Heart right ventricle (tissue), 16 donors: ENCODE measurements around the gene CCDC186. TPM values are rescaled to one million over a fixed set of nuclear protein-coding genes. Genes with fewer than 3 reads are reported as not detected.

ENCODE experiments used
- ATAC-seq, 8 donors: fragments of 200-7000 bp; cut with Tn5 transposase; one replicate each; pipeline ENCODE4 v1.9.1; 2020; ENCODE audit warnings: mild to moderate bottlenecking in 8 of 8, moderate library complexity in 8 of 8, moderate number of reproducible peaks in 1 of 8
- DNase-seq, 2 donors: peaks; one replicate each; pipeline ENCODE4 v3.0.0-alpha.2; 2020
- H3K27ac ChIP-seq, 10 donors: fragments of 200-600 bp; sonication (generic) in 2 of 10; one replicate each; pipeline versions ENCODE4 v1.5.0 to v1.8.0; 2020 to 2022; ENCODE audit warnings: mild to moderate bottlenecking in 3 of 10
- H3K27me3 ChIP-seq, 7 donors: fragments of 200-600 bp; one replicate each; pipeline ENCODE4 v1.8.0; 2021 to 2022; ENCODE audit warnings: mild to moderate bottlenecking in 2 of 7
- H3K36me3 ChIP-seq, 9 donors: fragments of 200-600 bp; sonication (generic) in 1 of 9; one replicate each; pipeline versions ENCODE4 v1.5.0 to v1.8.0; 2020 to 2022; ENCODE audit warnings: mild to moderate bottlenecking in 2 of 9
- H3K4me1 ChIP-seq, 9 donors: fragments of 200-600 bp; sonication (generic) in 1 of 9; one replicate each; pipeline versions ENCODE4 v1.5.0 to v1.8.0; 2020 to 2022; ENCODE audit warnings: mild to moderate bottlenecking in 4 of 9
- H3K4me3 ChIP-seq, 10 donors: fragments of 200-600 bp; sonication (generic) in 2 of 10; one replicate each; pipeline versions ENCODE4 v1.5.0 to v1.8.0; 2020 to 2022; ENCODE audit warnings: mild to moderate bottlenecking in 7 of 10, moderate library complexity in 2 of 10
- H3K9me3 ChIP-seq, 11 donors: fragments of 200-600 bp in 10 of 11; sonication (generic) in 2 of 11; one replicate each; pipeline versions ENCODE4 v1.5.0 to v1.8.0; 2013 to 2022; ENCODE audit warnings: mild to moderate bottlenecking in 2 of 11, control low read depth in 1 of 11, moderate library complexity in 1 of 11
- WGBS, 2 donors: extraction: QIAGEN DNeasy Blood & Tissue Kit; methylation state at CpG; one replicate each; pipeline ENCODE4 v1.1.7; 2013; ENCODE audit warnings: inconsistent platforms in 1 of 2; 5-methylcytosine and 5-hydroxymethylcytosine counted together
- intact Hi-C, 10 donors: fragments of 100-400 bp; cut with DNase I; formaldehyde crosslinking; loops; one replicate each; pipeline versions ENCODE4 v1.11.1 to v1.14.2; 2022
- polyA plus RNA-seq, 2 donors: library from polyadenylated mRNA; stranded (reverse); fragments of 200-250 nt; gene quantifications; one replicate each; pipeline ENCODE4 v1.2.3, GENCODE V29; 2013
- total RNA-seq, 10 donors: library from RNA; stranded (reverse); fragmentation: NEBNext Ultra II Directional in 3 of 10; extraction: Animal tissue kit (Norgen Biotek cat#: 25700) in 3 of 10; gene quantifications; one replicate each; pipeline versions ENCODE4 v1.2.1 to v1.2.4, GENCODE V29; 2021 to 2023
- TF ChIP-seq, protein P1 (sequence below), 9 donors: fragments of 200-600 bp; sonication (generic) in 2 of 9; IDR thresholded peaks; one replicate each; pipeline versions ENCODE4 v1.5.0 to v1.8.0; 2021 to 2022; ENCODE audit warnings: antibody characterized with exemption in 9 of 9, mild to moderate bottlenecking in 5 of 9, moderate library complexity in 1 of 9
- donor health status: Arrhythmogenic right ventricular cardiomyopathy.
- donor health status: ischemic (EF 13 %, LVEDD 7.1; RV severe dilation, severe dysfunction).
- donor health status: healthy with polysubstance abuse.
- donor health status: DM: no; HTN: yes; CAD: no.
- donor health status: DM: no; HTN: no; CAD: no.
- donor health status: ischemic (EF 25% LVEDD 6.9; RV normal size, moderate dysfunction).
- donor health status: ischemic (EF 25% LVEDD 5.7; RV mildly dilated, moderate dysfunction).
- donor health status: healthy.
- donor health status: DM: yes; HTN: yes; CAD: no.
- donor health status: Ischemic cardiomyopathy.
- donor health status: ischemic (EF 35%, LVEDD 5.7; RV mildly dilated, moderate dysfunction).
- donor health status: nonischemic (EF 11% LVEDD 7.7; RV severe dilation, severe dysfunction).
- donor health status: DM: yes; HTN: yes; CAD: no.
- donor health status: PGD.
- donor health status: ischemic (EF 29% LVEDD 5.4; RV normal size, mild dysfunction).
- donor health status: nonischemic (EF 23%, LVEDD 6.1; RV moderate dilation, normal function).

CCDC186 gene
- total and polyA plus RNA-seq, 12 donors = 3.4 to 28.9 (median 19.0) TPM

GRCh38 chr10:114176511-114176910 lies 2.5 kb upstream of the CCDC186 start:
- intact Hi-C loops = loop anchor here in 1 of 10 donors (10.0 kb wide), 1 partner anchor 88 kb away; no protein-coding TSS in a partner anchor
- DNase-seq (no peak), ATAC-seq (no peak)
- Histone ChIP-seq H3K9me3 (no peaks in the 10 kb centered on the region), H3K27ac (no peak overlapping the region), H3K27me3 (no peaks in the 10 kb centered on the region), H3K4me3 (no peak overlapping the region), H3K4me1 (peaks cover 0 to 30% (median 25%) of the 10 kb centered on the region in 9 donors), H3K36me3 (no peaks in the 10 kb centered on the region)
- TF ChIP-seq, protein P1, sequence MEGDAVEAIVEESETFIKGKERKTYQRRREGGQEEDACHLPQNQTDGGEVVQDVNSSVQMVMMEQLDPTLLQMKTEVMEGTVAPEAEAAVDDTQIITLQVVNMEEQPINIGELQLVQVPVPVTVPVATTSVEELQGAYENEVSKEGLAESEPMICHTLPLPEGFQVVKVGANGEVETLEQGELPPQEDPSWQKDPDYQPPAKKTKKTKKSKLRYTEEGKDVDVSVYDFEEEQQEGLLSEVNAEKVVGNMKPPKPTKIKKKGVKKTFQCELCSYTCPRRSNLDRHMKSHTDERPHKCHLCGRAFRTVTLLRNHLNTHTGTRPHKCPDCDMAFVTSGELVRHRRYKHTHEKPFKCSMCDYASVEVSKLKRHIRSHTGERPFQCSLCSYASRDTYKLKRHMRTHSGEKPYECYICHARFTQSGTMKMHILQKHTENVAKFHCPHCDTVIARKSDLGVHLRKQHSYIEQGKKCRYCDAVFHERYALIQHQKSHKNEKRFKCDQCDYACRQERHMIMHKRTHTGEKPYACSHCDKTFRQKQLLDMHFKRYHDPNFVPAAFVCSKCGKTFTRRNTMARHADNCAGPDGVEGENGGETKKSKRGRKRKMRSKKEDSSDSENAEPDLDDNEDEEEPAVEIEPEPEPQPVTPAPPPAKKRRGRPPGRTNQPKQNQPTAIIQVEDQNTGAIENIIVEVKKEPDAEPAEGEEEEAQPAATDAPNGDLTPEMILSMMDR (IDR thresholded peaks at IDR 0.05) = no peak
- 91 to 94% methylated on average over 1 of the region's 1 CpG for WGBS, 2 donors

DNA sequence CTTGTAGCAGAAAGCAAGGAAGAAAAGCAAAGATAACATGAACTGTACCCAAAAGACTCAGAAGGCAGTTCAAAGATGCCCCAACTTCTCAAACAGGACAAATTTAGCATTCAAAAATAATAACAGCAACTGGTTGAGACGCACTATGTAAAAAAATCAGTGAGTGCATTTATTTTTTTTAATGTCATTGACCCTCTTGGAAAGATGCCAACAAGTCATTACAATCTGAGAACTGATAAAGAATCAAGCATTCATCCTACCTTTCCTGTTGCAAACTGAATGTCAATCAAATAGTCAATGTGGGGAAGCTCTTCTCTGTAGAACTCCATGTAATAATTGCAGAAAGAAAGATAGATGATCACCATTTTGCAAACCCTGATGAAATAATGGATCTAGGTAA lies 1.7 kb upstream of the CCDC186 start:
- no peak overlapping the region for H3K4me3 ChIP-seq
- no peaks in the 10 kb centered on the region for H3K36me3 ChIP-seq
- TF ChIP-seq, protein P1 (IDR thresholded peaks at IDR 0.05) = no peak
- 88% methylated on average over 1 of the region's 1 CpG for whole genome bisulfite sequencing, 2 donors
- no peak for ATAC-seq
- DNase-seq = no peak
- intact Hi-C loops = loop anchor here in 1 of 10 donors (10.0 kb wide), 1 partner anchor 89 kb away; no protein-coding TSS in a partner anchor
- H3K27ac ChIP-seq = no peak overlapping the region
- H3K27me3 ChIP-seq = no peaks in the 10 kb centered on the region
- H3K9me3 ChIP-seq = no peaks in the 10 kb centered on the region
- H3K4me1 ChIP-seq = peaks cover 0 to 35% (median 22%) of the 10 kb centered on the region in 9 donors

DNA sequence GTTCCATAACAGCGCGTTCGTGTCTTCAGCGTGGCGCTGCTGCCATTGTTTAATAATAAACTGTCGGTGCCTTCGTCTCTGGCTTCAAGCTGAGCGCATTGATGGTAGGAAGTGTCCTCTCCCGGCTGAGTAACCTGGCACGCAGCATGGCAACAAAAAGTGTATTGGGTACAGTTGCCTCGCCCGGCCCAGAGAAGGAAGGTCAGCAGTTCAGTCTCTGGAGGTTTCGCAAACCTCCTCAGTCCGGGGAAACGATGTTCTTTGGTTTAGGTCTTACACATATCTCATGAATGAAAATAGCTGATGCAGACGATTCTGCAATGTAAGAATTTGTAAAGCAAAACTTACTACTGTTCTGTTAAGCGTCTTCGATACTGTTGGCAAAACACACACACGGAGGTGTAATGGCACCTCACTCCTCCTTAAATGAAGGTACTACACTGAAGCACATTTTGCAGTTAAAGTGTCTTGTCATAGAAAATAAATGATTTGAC lies 739 bp upstream of the CCDC186 start:
- Histone ChIP-seq H3K4me3 (peak overlapping the region; percentile 68 to 100 (median 92)), H3K9me3 (peaks cover 0 to 6% (median 0%) of the 10 kb centered on the region in 11 donors), H3K4me1 (peaks cover 0 to 35% (median 22%) of the 10 kb centered on the region in 9 donors), H3K27me3 (no peaks in the 10 kb centered on the region), H3K27ac (peak overlapping the region; percentile 84 to 98 (median 92)), H3K36me3 (no peaks in the 10 kb centered on the region)
- DNase-seq = peak; percentile 32 to 39
- 2 to 3% methylated on average over 19 of the region's 19 CpGs for WGBS, 2 donors
- intact Hi-C loops = loop anchor here in 1 of 10 donors (10.0 kb wide), 1 partner anchor 90 kb away; no protein-coding TSS in a partner anchor
- peak; percentile 12 to 70 (median 43) for ATAC-seq
- TF ChIP-seq, protein P1 (IDR thresholded peaks at IDR 0.05) = no peak

- H3K4me3 ChIP-seq = peak overlapping the region; percentile 68 to 100 (median 92)
- peaks cover 0 to 18% (median 7%) of the 10 kb centered on the region in 11 donors for H3K9me3 ChIP-seq
- ATAC-seq (peak in 7 of 8 donors; percentile 9 to 49 (median 38)), DNase-seq (no peak)
- peaks cover 0 to 35% (median 22%) of the 10 kb centered on the region in 9 donors for H3K4me1 ChIP-seq
- no peaks in the 10 kb centered on the region for H3K27me3 ChIP-seq
- TF ChIP-seq, protein P1 (IDR thresholded peaks at IDR 0.05) = no peak
- peak overlapping the region; percentile 84 to 98 (median 92) for H3K27ac ChIP-seq
- H3K36me3 ChIP-seq = peaks cover 0 to 8% (median 0%) of the 10 kb centered on the region in 9 donors
- intact Hi-C loops = loop anchor here in 1 of 10 donors (10.0 kb wide), 1 partner anchor 91 kb away; no protein-coding TSS in a partner anchor
- 0% methylated on average over 21 to 23 of the region's 23 CpGs for WGBS, 2 donors
These were observed 441 bp downstream of the CCDC186 start for GRCh38 chr10:114173603-114173920.
